Central memory CD4-positive, alpha-beta T cell (primary cell): ENCODE results near the gene RPS21.
"Not testable (repeated sequence)": the region's sequence is repeated elsewhere in the genome, so short reads cannot be mapped to it uniquely, and the experiment has no call there.

ENCODE experiments used
- DNase-seq: peaks from one replicate; pipeline ENCODE4 v3.0.0; 2022

Gene RPS21

DNA sequence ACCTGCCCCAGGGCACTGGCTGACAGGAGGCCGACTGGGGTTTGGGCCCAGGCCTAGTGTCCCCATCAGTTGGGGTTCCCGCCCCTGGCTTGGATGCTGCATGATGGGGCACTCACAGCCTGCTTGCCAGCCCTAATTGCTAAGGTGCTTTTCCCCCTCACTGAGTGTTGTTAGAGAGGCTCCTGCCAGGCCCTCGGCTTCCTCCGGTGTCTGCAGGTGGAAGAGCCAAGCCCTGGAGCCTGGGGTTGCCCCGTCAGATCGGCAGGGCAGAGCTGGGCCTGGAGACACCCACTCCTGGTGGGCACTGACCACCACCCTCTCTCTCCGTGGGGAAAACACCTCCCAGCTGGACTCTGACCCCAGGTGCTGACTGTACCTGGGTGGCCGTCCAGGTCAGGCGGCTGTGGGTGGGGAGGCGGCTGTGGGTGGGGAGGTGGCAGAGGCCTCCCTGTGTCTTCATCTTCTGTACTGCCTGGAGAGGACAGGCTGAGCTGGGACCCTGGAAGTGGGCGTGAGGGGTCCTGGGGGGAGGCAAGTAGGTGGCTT lies 26.2 kb downstream of the RPS21 start:
- no peak for DNase-seq

DNA sequence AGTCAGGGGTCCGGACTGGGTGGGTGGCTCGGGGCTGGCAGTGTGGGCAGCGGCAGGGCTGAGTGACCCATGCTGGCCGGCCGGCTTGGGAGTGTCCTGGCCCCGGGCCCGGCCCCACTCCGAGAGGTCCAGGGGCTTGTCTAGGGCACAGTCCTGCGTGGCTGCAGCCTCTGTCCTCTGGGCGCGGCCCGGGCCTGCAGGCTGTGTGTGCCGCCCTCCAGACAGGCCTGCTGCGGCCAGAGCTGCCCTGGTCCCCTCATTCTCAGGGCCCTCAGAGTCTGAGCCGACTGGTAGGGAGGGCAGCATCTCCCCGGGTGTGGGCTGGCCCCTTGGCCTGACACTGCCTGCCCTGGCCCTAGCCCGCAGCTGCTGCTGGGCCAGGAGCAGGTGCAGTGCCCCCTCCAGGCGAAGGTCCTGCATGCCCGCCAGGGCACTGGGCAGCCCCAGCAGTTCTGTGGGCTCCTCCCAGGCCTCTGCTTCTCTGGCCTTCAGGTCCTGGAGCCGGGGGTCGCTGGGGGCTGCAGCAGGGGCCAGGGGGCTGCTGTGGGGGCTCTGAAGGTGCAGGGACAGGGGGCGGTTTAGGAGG lies 27.1 kb downstream of the RPS21 start:
- no peak for DNase-seq

DNA sequence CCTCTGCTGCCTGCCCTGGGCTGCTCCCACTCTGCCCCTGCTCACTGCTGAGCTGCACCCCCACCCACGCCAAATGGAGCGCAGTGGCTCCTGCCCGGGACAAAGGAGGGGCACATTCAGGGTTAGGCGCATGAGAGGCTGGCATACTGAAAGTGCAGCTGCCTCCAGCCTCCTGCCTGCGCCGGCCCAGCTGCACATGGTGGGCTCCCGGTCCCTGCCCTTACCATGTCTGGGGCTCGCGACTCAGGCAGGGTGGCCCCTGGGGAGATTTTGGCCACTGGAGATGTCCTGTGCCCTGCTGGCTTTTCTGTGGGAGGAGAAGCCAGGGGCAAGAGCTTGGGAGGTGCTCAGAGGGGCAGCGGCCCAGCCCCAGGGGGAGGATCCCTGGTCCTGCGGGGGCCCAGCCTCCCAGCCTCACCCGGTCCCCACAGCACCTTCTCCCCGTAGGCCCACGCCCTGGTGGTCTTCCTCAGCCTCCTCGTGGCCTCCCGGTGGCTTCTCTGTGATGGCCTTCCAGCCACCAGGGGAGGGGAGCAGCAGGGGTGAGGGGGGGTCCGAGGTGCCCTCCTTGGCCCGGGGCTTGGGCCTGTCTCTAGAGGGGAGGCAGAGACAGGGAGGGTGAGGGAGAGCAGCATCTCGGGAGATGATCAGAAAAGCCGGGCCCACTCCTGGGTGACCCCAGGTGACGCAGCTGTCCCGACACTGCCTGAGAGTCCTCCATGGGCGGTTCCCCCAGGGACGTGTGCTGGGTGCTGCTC lies 28.6 kb downstream of the RPS21 start:
- no peak for DNase-seq

DNA sequence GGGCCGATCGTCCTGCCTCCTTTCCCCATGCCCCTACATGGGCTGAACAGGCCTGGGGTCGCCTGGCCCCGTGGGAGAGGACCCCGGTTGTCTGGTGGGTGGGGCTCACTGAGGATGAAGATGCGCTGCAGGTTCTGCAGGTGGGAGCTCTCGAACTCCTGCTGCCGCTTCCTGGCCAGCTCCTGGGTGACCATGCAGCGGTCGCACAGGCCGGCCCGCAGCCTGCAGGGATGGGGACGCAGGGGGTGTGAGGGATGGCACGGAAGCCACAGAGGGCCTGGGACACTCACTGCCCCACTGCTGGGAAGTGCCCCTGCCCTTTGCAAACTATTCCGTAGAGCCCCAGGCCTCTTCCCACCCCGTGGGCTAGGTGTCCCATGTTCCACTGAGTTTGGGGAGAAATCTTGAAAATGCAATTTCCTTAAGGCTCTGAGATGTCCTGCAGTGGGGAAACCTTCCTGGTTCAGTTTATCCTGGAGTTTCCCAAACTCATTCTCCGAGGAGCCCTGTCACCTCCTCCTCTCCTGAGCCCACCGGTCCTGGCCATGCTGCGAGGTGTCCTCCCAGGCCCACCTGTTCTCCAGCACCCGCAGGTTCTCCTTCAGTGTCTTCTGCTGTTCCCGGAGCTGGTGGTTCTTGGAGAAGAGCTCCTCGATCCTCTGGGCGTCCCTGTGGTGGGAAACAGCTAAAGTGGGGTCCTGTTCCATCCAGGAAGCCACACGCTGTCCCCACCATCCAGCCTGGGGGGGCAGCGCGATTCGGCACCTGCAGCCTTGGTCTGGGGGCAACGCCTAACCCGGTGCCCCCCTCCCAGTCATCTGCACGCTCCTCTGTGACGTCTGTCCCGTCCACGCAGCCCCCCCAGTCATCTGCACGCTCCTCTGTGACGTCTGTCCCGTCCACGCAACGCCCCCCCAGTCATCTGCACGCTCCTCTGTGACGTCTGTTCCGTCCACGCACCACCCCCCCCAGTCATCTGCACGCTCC lies 30.0 kb downstream of the RPS21 start:
- no peak for DNase-seq

DNA sequence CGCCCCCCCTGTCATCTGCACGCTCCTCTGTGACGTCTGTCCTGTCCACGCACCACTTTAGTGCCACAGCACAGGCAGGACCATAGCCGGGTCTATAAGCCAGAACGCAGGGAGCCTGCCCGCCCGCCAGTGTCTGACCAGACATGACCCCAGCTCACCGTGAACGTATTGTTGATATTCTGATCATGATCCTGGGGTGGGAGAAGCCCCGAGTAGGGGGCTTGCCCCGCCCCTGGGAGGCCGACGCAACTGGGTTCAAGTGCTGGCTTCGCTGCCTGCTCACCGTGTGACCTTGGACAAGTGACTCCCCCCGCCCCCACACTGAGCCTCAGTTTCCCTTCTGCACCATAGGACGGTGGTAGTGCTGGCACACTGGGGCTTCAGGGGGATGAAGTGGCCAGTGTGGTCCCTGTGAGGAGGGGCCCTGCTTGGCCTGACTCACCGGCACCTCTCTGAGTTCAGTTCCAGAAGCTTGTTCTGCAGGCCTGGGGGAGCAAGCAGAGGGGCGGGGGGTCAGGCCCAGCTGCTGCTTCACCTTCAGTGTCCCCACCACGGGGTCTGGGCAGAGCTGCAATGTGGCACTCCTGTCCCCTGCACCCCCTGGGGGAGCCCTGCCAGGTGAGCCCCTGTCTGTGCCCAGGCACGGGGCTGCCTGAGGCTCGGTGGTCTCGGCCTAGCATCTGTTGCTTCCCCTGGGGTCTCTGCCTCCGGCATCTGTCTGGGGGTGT lies 31.2 kb downstream of the RPS21 start:
- no peak for DNase-seq

DNA sequence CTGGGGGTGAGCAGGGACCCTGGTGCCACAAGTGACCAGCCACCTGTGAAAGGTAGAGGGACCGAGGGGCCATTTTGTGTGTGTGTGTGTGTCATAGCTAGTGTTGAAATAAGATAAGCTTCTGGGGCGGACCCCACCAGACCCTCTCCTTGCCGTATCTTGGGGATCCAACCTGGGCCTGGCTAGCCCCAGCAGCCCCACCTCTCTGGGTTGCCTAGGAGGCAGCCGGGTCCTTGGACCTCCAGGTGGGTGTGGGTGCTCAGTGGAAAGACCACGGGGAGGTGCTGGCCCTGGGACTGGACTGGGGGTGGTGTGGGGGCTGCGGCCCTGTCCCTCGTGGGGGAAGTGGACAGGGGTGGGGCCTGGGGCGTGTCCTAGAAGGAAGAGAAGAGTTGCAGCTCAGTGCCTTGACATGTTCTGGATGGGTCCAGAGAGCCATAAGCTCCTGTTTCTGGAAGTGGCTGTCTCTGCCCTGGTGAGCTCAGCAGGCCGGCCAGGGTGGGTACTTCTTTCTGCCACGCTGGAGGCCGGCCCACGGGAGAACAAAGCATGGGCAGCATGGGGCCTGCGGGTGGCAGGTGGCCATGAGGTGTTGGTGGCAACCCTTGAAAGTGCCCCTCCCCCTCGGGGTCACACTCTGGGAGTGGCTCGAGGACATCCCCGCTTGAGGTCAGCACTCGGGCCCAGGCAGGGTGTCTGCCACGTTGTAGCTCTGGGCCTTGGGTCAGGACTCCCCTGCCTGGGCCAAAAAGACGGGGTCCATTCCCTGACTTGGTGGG lies 32.0 kb downstream of the RPS21 start:
- no peak for DNase-seq

DNA sequence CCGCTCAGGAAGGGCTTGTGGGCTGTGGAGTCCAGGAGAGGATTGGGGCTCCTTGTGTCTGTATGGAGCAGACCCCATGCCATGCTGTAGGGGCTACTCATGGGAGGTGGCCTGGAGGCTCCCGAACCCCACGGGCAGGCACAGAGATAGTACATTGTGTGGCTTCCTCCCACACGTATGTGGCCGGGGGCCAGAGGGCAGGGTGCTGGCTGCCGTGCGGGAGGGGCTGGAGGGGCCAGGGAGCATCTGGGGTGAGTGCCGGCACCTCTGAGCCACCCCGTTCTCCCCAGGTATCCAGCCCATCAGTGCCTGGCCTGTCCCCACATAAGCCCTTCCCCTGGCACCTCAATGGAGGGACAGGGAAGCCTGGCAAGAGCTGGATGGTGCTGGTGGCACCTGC lies 32.9 kb downstream of the RPS21 start:
- DNase-seq, result no peak

DNA sequence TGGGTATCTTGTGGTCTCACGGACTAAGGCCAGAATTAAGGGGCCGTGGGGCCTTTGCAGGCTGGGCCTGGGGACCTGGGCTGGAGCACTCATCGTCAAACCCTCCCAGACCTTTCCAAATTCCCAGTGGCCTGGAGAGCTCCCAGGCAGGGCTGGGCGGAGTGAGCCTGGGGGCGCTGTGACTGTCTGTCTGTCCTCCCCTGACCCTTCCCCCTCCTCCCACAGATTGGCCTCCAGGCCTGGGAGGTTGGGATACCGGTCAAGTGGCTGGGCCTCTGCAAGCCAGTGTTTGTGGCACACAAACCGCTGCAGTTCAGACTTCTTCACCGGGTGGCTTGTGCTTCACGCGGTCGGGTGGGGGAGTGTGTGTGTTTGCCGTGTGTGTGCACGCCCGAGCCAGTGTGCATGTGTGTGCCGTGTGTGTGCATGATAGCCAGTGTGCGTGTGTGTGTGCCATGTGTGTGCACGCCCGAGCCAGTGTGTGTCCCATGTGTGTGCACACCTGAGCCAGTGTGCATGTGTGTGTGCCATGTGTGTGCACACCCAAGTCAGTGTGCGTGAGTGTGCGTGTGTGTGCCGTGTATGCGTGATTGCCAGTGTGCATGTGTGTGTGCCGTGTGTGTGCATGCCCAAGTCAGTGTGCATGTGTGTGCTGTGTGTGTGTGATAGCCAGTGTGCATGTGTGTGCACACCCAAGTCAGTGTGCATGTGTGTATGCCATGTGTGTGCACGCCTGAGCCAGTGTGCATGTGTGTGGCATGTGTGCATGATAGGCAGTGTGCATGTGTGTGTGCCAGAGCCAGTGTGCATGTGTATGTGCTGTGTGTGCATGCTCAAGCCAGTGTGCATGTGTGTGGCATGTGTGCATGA lies 34.2 kb downstream of the RPS21 start:
- no peak for DNase-seq

DNA sequence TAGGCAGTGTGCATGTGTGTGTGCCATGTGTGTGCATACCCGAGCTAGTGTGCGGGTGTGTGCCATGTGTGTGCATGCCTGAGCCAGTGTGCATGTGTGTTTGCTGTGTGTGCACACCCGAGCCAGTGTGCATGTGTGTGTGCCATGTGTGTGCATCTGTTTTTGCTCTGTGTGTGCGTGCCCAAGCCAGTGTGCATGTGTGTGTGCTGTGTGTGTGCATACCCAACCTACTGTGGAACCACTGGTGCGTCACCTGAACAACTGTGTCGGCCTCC lies 34.8 kb downstream of the RPS21 start:
- no peak for DNase-seq

DNA sequence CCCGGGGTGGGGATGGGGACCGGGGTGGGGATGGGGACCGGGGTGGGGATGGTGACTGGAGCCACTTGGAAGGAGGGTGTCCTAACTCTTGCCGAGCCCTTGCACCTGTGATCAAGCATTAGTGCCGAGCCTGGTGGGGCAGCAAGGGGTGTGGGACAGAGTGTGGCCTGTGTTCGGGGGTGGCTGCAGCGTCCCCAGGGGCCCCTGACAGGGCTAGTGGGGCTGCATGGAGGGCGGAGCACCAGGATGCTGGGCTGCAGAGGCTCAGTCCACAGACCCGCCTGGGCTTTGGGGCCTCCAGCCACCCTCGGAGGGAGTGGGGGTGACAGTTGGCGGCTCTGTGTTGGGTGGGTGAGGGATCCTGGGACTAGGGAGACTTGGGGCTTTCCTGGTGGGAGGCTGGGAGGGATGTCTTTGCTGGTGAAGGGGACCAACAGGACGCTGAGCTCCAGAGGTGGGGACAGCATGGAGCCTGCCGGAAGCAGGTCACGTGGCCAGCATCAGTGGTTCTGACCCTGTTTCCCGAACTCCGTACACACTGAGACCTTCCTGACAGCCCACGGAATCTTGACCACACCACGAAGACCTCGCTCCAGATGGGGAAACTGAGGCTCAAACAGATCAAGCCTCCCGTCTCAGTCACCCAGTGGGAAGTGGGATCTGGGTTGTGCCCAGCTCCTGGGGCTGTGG lies 35.9 kb downstream of the RPS21 start:
- no peak for DNase-seq

DNA sequence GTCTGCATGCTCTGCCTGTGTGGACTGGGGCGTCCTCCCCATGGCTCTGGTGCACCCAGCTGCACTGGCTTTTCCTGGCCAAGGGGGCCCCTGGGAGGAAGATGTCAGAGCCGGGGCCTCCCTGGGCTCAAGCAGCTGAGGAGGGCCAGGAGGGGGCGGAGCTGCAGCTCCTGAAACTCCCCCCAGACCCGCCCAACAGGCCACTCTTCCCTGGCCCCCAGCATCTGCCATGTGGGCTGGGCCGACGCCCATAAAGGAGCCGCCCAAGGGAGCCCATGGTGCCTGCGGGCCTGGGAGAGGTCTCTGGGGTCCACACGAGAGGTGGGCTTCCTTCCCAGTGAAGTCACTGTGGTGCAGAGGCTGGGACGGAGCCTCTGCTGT lies 36.4 kb downstream of the RPS21 start:
- no peak for DNase-seq

DNA sequence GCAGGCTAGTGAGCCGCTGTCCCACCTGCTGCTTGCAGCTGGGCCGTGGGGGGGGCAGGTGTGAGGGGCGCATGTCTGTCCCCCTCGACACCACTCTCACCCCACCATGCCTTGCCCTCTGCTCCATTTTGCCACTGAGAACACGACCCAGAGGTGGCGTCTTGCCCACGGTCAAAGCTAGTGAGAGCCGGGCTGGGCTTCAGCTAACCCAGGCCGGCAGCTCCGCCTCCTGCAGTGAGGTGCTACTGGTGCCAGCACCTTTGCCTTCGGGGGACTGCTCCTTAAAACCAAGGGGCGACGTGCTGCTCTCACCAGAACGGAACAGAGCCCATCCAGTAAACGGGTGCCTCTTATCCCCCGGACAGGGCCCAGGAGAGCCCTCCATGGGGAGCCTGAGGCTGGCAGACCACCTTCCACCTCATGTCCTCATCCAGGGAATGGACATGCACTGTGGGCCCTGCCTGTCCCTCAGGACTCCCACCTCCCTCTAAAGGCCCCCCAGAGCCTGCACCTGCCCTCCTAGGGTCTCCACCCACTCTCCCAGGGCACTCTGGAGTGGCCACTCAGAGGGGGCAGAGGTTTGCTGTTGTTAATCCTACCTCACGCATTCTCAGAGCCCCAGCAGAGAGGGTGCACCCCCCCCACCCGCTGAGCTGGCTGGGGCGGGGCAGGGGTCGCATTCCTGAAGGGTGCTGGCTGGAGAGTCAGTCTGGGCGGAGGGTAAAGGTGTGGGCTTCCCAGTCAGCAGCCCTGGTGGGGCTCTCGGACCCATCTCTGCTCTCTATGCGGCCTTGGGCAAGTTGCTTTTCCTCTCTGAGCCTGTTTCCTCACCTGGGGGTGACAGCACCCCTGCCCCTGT lies 37.6 kb downstream of the RPS21 start:
- no peak for DNase-seq

DNA sequence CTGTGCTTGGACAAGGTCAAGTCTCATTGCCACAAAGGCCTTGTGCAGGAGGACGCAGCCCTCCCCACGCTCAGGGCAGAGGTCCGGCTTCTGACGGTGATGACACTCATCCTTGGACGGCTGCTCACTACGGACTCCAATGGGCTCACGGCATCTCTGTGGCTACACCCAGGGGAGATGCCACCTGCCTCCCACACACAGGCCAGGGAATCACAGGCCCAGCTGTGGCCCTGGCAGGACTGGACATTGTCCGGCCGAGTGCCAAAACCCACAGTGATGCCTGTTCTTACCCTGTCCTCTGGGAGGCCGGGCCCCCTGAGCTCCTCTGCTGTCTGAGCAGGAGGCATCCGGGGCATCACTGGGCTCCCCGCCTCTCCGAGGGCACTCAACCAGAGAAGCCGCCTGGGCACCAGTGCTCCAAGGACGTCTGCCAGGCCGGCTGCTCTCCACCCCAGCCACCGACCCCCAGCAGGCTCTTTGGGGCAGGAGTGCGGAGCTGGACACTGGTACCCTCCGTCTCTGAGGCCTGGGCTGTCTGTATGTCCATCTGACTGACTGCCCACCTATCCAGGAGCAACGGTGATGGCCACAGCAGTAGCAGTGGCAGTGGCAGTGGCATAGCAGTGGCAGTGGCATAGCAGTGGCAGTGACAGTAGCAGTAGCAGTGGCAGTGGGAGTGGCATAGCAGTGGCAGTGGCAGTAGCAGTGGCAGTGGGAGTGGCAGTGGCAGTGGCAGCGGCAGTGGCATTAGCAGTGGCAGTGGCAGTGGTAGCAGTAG lies 38.6 kb downstream of the RPS21 start:
- DNase-seq, result no peak

DNA sequence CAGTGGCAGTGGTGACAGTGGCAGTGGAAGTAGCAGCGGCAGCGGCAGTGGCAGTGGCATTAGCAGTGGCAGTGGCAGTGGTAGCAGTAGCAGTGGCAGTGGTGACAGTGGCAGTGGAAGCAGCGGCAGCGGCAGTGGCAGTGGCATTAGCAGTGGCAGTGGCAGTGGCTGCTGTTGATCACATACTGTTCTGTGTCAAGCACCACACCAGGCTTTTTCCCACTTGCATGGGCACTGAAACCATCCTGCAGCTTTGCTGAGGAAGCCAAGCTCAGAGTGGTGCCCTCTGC lies 39.1 kb downstream of the RPS21 start:
- not testable (repeated sequence) for DNase-seq

DNA sequence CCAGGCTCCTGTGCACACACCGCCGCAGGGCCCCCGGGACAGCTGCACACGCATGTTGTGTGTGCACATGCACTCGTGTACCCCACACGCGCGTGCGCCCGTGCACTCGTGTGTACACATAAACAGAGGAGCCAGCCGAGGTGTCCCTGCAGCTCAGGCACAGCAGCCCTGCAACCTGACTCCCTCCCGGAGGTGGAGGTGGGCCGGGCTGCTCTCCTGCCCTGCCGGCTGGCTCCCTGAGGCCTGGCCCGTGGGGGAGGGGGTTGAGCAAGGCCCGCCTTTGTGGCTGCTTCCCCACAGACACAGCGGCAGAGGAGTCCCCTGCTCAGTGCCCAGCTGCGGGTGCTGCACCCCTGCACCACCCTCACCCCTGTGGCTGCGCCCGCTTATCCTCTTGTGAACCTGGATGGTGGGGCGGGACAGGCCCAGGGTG lies 39.8 kb downstream of the RPS21 start:
- DNase-seq, result no peak

DNA sequence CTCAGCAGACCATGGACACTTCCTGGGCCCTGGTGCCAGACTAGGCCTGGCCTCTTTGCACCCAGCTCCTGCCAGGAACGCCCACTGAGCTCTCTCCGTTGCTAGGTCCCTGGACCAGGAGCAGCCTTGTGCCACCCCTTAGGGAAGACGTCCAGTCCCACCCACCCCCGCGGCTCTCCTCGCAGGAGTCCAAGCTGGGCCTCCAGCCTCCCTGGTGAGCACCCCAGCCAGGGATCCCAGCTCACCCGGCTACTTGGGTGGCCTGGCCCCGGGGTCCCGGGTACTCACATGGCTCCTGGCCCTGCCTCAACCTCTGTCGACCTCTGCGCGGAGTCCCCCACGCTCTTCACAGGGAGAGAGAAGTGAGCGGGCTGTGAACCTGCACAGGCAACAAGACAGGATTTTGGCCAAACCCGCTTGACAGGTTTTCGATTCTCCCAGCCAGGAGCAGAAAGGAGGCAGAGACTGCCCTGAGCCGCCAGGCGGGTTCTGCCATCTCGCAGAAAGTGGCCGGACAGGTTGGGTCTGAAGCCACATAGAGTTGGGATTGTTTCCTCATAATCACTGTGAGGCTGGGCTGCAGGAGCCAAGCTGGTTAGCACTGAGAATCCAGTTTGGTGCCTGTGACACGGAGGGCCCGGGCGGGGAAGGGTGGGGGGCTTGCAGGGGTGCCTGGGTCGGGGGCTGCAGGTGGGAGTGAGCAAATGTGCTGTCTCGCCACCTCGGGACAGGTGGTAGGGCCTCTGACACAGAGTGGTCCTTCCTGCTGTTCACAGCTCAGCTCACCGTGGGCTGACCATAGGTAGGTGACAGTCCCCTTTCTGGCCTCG lies 40.5 kb downstream of the RPS21 start, which contains the start of gene RBBP8NL:
Gene RBBP8NL (minus strand): TSS at position 368 of the 830 bp plus-strand sequence. CDS start 7,892 bp downstream, outside the sequence.
- DNase-seq, result no peak

DNA sequence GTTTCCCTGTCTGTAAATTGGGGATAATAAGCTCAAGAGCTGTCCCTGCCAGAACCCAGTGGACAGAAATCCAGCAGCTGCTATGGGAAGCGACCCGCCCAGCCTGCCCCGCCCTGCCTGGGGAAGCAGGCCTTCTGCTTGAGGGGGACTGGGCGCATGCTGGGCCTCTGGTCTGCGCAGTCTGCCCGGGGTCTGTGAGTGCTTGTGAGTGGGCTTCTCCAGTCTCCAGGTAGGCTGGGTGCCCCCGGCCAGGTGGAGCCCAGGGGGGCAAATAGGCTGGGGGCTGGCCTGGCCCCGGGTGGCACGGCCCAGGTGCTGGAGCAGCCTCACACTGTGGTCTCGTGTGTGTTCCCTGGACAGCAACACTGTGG lies 41.1 kb downstream of the RPS21 start:
- DNase-seq, result no peak
